ENCODE measurements around the gene COL28A1. TPM values are rescaled to one million over a fixed set of nuclear protein-coding genes. Genes with fewer than 3 reads are reported as not detected.

Gene COL28A1
- total and polyA plus RNA-seq, 7 donors = 0.29 to 6.3 (median 1.9) TPM

GRCh38 chr7:7542251-7542835, 6.7 kb upstream of the COL28A1 start:
- no peaks in the 10 kb centered on the region for H3K36me3 ChIP-seq (ENCODE audit: insufficient read depth in 1 of 2, low read depth in 1 of 2)
- TF ChIP-seq CTCF (IDR thresholded peaks at IDR 0.05) = no peak
- intact Hi-C loops (cut with DNase I) = no loop called here
- no peaks in the 10 kb centered on the region for H3K27me3 ChIP-seq (ENCODE audit: insufficient read depth in 3 of 3, low read length in 2 of 3)
- no peak overlapping the region for H3K27ac ChIP-seq
- no peak for DNase-seq
- WGBS, 3 donors = 78 to 85% (median 80%) methylated on average over 4 of the region's 4 CpGs
- no peaks in the 10 kb centered on the region for H3K9me3 ChIP-seq
- ATAC-seq = no peak
- H3K4me3 ChIP-seq = no peak overlapping the region
- no peaks in the 10 kb centered on the region for H3K4me1 ChIP-seq

GRCh38 chr7:7539711-7540110, 4.0 kb upstream of the COL28A1 start:
- no peaks in the 10 kb centered on the region for H3K27me3 ChIP-seq (ENCODE audit: insufficient read depth in 3 of 3, low read length in 2 of 3)
- 71 to 84% (median 80%) methylated on average over 4 of the region's 4 CpGs for WGBS, 3 donors
- no peak for TF ChIP-seq CTCF (IDR thresholded peaks at IDR 0.05)

GRCh38 chr7:7539152-7539551, 3.5 kb upstream of the COL28A1 start:
- Histone ChIP-seq H3K27me3 (ENCODE audit: insufficient read depth in 3 of 3, low read length in 2 of 3) (no peaks in the 10 kb centered on the region), H3K9me3 (no peaks in the 10 kb centered on the region), H3K4me1 (peaks cover 5% of the 10 kb centered on the region), H3K4me3 (no peak overlapping the region), H3K27ac (no peak overlapping the region), H3K36me3 (ENCODE audit: insufficient read depth in 1 of 2, low read depth in 1 of 2) (no peaks in the 10 kb centered on the region)
- no peak for TF ChIP-seq CTCF (IDR thresholded peaks at IDR 0.05)
- 56 to 72% (median 58%) methylated on average over 4 of the region's 4 CpGs for WGBS, 3 donors
- intact Hi-C loops (cut with DNase I) = loop anchor here in 1 of 2 donors (5.0 kb wide), 1 partner anchor 117 kb away; no protein-coding TSS in a partner anchor
- DNase-seq (no peak), ATAC-seq (peak in 3 of 4 donors; percentile 18 to 63 (median 34))

More at GRCh38 chr7:7539711-7540110, 4.0 kb upstream of the COL28A1 start:
- no peaks in the 10 kb centered on the region for H3K9me3 ChIP-seq
- H3K4me3 ChIP-seq = no peak overlapping the region
- DNase-seq (no peak), ATAC-seq (peak; percentile 49 to 70 (median 54))
- peaks cover 5% of the 10 kb centered on the region for H3K4me1 ChIP-seq
- intact Hi-C loops (cut with DNase I) = loop anchor here (2.0 to 5.0 kb wide), 3 partner anchors 115 to 435 kb away; no protein-coding TSS in a partner anchor
- no peaks in the 10 kb centered on the region for H3K36me3 ChIP-seq (ENCODE audit: insufficient read depth in 1 of 2, low read depth in 1 of 2)
- no peak overlapping the region for H3K27ac ChIP-seq

GRCh38 chr7:7537711-7538110, 2.0 kb upstream of the COL28A1 start:
- ATAC-seq = no peak
- Histone ChIP-seq H3K27me3 (ENCODE audit: insufficient read depth in 3 of 3, low read length in 2 of 3) (no peaks in the 10 kb centered on the region), H3K4me3 (no peak overlapping the region), H3K36me3 (ENCODE audit: insufficient read depth in 1 of 2, low read depth in 1 of 2) (no peaks in the 10 kb centered on the region), H3K9me3 (no peaks in the 10 kb centered on the region), H3K4me1 (peaks cover 5% of the 10 kb centered on the region), H3K27ac (no peak overlapping the region)
- 80 to 88% (median 82%) methylated on average over 2 of the region's 2 CpGs for WGBS, 3 donors
- intact Hi-C loops (cut with DNase I) = loop anchor here in 1 of 2 donors (5.0 kb wide), 1 partner anchor 115 kb away; no protein-coding TSS in a partner anchor
- no peak for DNase-seq
- TF ChIP-seq CTCF (IDR thresholded peaks at IDR 0.05) = no peak

All from psoas muscle (tissue), 8 donors.